Kidney (tissue), 14 donors: ENCODE data around the gene GDF15. TPM values are rescaled to one million over a fixed set of nuclear protein-coding genes. Genes with fewer than 3 reads are reported as not detected.

Source experiments
- DNase-seq, 5 donors: peaks; one replicate each; pipeline ENCODE4 v3.0.0-alpha.2; 2013 to 2020
- FAIRE-seq: peaks from 2 replicates; lab custom pipeline; 2012; peaks lifted over from hg19 to GRCh38; lab: Jason Lieb, UNC
- H3K27ac ChIP-seq, 2 donors: one replicate each; pipeline ENCODE4 v1.7.0; 2013; ENCODE audit warnings: low read depth in 2 of 2, low read length in 2 of 2, inconsistent platforms in 1 of 2
- H3K27me3 ChIP-seq: one replicate; pipeline ENCODE4 v1.7.1; 2013; ENCODE audit warnings: low read length, inconsistent platforms; ENCODE audit not compliant: control insufficient read depth, insufficient read depth
- H3K36me3 ChIP-seq, 3 donors: one replicate each; pipeline versions ENCODE4 v1.7.0 to v1.7.1; 2013; ENCODE audit warnings: low read length in 3 of 3, control low read depth in 1 of 3, inconsistent platforms in 1 of 3; ENCODE audit not compliant: insufficient read depth in 3 of 3, control insufficient read depth in 2 of 3
- H3K4me1 ChIP-seq, 3 donors: one replicate each; pipeline versions ENCODE4 v1.7.0 to v1.7.1; 2013; ENCODE audit warnings: low read length in 3 of 3, inconsistent platforms in 1 of 3, low read depth in 1 of 3; ENCODE audit not compliant: control insufficient read depth in 2 of 3, insufficient read depth in 2 of 3
- H3K4me3 ChIP-seq, 3 donors: one replicate each; pipeline versions ENCODE4 v1.7.0 to v1.8.1; 2013; ENCODE audit warnings: low read length in 3 of 3, control low read depth in 1 of 3, inconsistent platforms in 1 of 3
- H3K9ac ChIP-seq, 3 donors: one replicate each; pipeline versions ENCODE4 v1.7.0 to v1.7.1; 2013; ENCODE audit warnings: low read length in 3 of 3, control low read depth in 1 of 3, inconsistent platforms in 1 of 3
- H3K9me3 ChIP-seq, 3 donors: one replicate each; pipeline versions ENCODE4 v1.7.0 to v1.7.1; 2013; ENCODE audit warnings: low read length in 3 of 3, control low read depth in 1 of 3, inconsistent platforms in 1 of 3; ENCODE audit not compliant: control insufficient read depth in 2 of 3, insufficient read depth in 1 of 3
- intact Hi-C: fragments of 100-400 bp; cut with DNase I; formaldehyde crosslinking; loops from one replicate; pipeline ENCODE4 v1.11.1; 2022
- polyA plus RNA-seq: library from polyadenylated mRNA; stranded (reverse); fragments of 350-450 nt; fragmentation: Illumina TruSeq; extraction: RNeasy Lipid Tissue Mini Kit (QIAGEN cat#74804); gene quantifications from one replicate; pipeline ENCODE4 v1.2.3, GENCODE V29; 2014; ENCODE audit warnings: low read depth, low replicate concordance; ENCODE audit not compliant: insufficient read depth
- total RNA-seq: library from RNA; stranded (reverse); fragmentation: NEBNext Ultra II Directional; extraction: Animal tissue kit (Norgen Biotek cat#: 25700); gene quantifications from one replicate; pipeline ENCODE4 v1.2.1, GENCODE V29; 2021
- TF ChIP-seq, protein P1 (sequence below): IDR thresholded peaks from 3 replicates; pipeline ENCODE4 v1.5.1; 2012; ENCODE audit warnings: mild to moderate bottlenecking, moderate library complexity, borderline replicate concordance; ENCODE audit not compliant: insufficient read depth; ENCODE audit errors: extremely low read depth
- donor health status: control.
- donor health status: control.
- donor health status: control.
- donor health status: control.
- donor health status: control.
- donor health status: DM: yes; HTN: yes; CAD: no.
- donor health status: Normal renal cell carcinoma (clear cell type).

The GDF15 gene
- total and polyA plus RNA-seq, 2 donors from 2014 or later, result 51.2 to 154 TPM

DNA sequence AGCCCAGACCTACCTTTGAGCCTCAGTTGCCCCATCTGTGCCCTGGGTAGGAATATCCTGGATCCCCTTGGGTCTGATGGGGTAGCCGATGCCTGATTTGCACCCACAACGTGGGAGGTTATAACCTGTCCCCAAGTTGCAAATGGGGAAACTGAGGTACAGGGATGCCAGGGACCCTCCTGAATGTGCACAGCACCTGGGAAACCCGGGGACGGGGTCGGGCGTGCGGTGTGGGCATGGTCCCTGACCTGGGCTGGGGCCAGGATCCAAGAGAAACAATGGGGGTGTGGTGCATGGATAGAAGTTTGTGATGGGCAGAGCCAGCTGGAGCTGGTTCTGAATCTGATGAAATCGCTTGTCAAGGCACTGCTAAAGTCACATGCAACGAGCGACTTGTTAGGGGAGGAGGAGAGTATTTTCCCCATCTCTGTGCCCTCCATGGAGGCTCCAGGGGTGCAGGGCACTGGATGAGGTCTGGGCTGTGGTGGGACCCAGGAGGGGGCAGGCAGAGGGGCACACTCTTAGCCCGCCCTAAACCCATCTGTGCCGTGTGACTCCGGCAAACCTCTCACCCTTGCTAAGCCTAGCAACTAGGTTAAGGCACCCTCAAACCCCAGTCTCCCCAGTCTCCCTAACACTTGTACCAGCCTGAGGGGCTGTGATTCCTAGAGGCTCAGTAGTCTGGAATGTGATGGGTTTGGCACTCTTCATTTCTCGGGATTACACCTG lies 749 bp downstream of the GDF15 start:
- Histone ChIP-seq H3K4me1 (peaks cover 0 to 16% (median 11%) of the 10 kb centered on the region in 3 donors), H3K9me3 (no peaks in the 10 kb centered on the region), H3K27me3 (no peaks in the 10 kb centered on the region), H3K27ac (peak overlapping the region; percentile 95 to 98), H3K36me3 (peaks cover 0 to 3% (median 2%) of the 10 kb centered on the region in 3 donors), H3K9ac (peak overlapping the region in 2 of 3 donors; percentile 45 to 92), H3K4me3 (peak overlapping the region in 2 of 3 donors; percentile 76 to 83)
- FAIRE-seq, result no peak
- TF ChIP-seq, protein P1, sequence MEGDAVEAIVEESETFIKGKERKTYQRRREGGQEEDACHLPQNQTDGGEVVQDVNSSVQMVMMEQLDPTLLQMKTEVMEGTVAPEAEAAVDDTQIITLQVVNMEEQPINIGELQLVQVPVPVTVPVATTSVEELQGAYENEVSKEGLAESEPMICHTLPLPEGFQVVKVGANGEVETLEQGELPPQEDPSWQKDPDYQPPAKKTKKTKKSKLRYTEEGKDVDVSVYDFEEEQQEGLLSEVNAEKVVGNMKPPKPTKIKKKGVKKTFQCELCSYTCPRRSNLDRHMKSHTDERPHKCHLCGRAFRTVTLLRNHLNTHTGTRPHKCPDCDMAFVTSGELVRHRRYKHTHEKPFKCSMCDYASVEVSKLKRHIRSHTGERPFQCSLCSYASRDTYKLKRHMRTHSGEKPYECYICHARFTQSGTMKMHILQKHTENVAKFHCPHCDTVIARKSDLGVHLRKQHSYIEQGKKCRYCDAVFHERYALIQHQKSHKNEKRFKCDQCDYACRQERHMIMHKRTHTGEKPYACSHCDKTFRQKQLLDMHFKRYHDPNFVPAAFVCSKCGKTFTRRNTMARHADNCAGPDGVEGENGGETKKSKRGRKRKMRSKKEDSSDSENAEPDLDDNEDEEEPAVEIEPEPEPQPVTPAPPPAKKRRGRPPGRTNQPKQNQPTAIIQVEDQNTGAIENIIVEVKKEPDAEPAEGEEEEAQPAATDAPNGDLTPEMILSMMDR, result no peak
- peak in 1 of 5 donors; percentile 78 for DNase-seq
- intact Hi-C loops, result no loop called here

DNA sequence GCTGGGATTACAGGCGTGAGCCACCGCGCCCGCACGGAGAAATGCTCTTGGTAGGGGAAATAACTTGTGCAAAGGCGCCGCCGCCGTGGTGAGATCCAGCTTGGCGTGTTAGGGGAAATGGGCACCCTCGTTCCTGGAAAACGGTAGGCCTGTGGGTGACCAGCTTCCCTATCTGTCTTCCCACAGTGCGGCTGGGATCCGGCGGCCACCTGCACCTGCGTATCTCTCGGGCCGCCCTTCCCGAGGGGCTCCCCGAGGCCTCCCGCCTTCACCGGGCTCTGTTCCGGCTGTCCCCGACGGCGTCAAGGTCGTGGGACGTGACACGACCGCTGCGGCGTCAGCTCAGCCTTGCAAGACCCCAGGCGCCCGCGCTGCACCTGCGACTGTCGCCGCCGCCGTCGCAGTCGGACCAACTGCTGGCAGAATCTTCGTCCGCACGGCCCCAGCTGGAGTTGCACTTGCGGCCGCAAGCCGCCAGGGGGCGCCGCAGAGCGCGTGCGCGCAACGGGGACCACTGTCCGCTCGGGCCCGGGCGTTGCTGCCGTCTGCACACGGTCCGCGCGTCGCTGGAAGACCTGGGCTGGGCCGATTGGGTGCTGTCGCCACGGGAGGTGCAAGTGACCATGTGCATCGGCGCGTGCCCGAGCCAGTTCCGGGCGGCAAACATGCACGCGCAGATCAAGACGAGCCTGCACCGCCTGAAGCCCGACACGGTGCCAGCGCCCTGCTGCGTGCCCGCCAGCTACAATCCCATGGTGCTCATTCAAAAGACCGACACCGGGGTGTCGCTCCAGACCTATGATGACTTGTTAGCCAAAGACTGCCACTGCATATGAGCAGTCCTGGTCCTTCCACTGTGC lies 2.4 kb downstream of the GDF15 start:
- Histone ChIP-seq H3K4me1 (peaks cover 0 to 16% (median 6%) of the 10 kb centered on the region in 3 donors), H3K36me3 (peaks cover 0 to 3% (median 2%) of the 10 kb centered on the region in 3 donors), H3K4me3 (peak overlapping the region; percentile 20 to 83 (median 76)), H3K9ac (peak overlapping the region in 2 of 3 donors; percentile 63 to 67), H3K9me3 (no peaks in the 10 kb centered on the region), H3K27ac (peak overlapping the region; percentile 95 to 98), H3K27me3 (no peaks in the 10 kb centered on the region)
- DNase-seq (peak; percentile 91 to 96 (median 94)), FAIRE-seq (no peak)
- TF ChIP-seq, protein P1, result peak; percentile 99
- intact Hi-C loops, result no loop called here

DNA sequence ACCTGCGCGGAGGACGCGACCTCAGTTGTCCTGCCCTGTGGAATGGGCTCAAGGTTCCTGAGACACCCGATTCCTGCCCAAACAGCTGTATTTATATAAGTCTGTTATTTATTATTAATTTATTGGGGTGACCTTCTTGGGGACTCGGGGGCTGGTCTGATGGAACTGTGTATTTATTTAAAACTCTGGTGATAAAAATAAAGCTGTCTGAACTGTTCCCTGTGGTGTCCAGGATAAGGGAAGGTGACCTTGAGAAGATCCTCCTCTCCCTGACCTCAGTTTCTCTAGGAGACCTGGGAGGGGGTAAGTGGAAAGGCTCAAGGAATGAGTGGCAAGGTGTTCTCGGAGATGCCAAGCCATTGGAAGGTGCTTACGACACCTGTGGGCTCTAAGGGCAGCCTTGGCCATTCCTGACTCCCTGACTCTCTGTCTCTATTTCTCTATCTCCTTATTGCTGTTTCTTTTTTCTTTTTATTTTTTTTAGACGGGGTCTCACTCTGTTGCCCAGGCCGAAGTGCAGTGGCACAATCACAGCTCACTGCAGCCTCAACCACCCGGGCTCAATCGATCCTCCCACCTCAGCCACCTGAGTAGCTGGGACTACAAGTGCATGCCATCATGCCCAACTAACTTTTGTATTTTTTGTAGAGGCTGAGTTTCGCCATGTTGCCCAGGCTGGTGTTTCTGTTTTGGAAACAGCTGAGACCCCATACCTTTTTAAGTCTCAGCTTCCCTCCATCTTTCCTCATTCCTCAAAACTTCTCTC lies 3.2 kb downstream of the GDF15 start:
- H3K4me1 ChIP-seq, result peaks cover 0 to 16% (median 6%) of the 10 kb centered on the region in 3 donors
- FAIRE-seq (no peak), DNase-seq (no peak)
- peaks cover 0 to 3% (median 2%) of the 10 kb centered on the region in 3 donors for H3K36me3 ChIP-seq
- no peaks in the 10 kb centered on the region for H3K27me3 ChIP-seq
- H3K9me3 ChIP-seq, result no peaks in the 10 kb centered on the region
- H3K9ac ChIP-seq, result peak overlapping the region in 2 of 3 donors; percentile 63 to 67
- intact Hi-C loops, result no loop called here
- peak overlapping the region; percentile 95 to 98 for H3K27ac ChIP-seq
- TF ChIP-seq, protein P1, result no peak
- peak overlapping the region; percentile 20 to 83 (median 37) for H3K4me3 ChIP-seq
